GM18873 (cell line): ENCODE results near the gene VSIG10L.

Source experiments
- ATAC-seq: cut with Tn5 transposase; IDR thresholded peaks from one replicate; pipeline ENCODE4 v1.9.1; 2021; ENCODE audit warnings: mild to moderate bottlenecking, moderate library complexity, moderate number of reproducible peaks; ENCODE audit not compliant: unreplicated experiment, low FRiP score

Gene VSIG10L

GRCh38 chr19:51339687-51340656, 2.0 kb downstream of the VSIG10L start:
- ATAC-seq, result peak; percentile 26

GRCh38 chr19:51339313-51339686, 2.6 kb downstream of the VSIG10L start:
- ATAC-seq, result peak; percentile 4

GRCh38 chr19:51338563-51339312, 3.2 kb downstream of the VSIG10L start:
- peak; percentile 40 for ATAC-seq

- no peak for ATAC-seq
Observed at GRCh38 chr19:51337861-51338562, 3.9 kb downstream of the VSIG10L start.

- ATAC-seq, result no peak
Observed at GRCh38 chr19:51337141-51337860, 4.6 kb downstream of the VSIG10L start.

GRCh38 chr19:51333836-51334460, 8.0 kb downstream of the VSIG10L start:
- ATAC-seq, result no peak

GRCh38 chr19:51331716-51332115, 10.2 kb downstream of the VSIG10L start:
- no peak for ATAC-seq

GRCh38 chr19:51331193-51331592, 10.7 kb downstream of the VSIG10L start:
- ATAC-seq, result no peak

- no peak for ATAC-seq
Observed at GRCh38 chr19:51330366-51330765, 11.6 kb downstream of the VSIG10L start.

- no peak for ATAC-seq
Observed at GRCh38 chr19:51329411-51329810, 12.5 kb downstream of the VSIG10L start.

- ATAC-seq, result no peak
Observed at GRCh38 chr19:51327066-51328001, 14.6 kb downstream of the VSIG10L start.

GRCh38 chr19:51326216-51327065, 15.5 kb downstream of the VSIG10L start:
- ATAC-seq, result no peak

GRCh38 chr19:51325161-51325976, 16.6 kb downstream of the VSIG10L start:
- ATAC-seq, result no peak

GRCh38 chr19:51324167-51324481, 17.8 kb downstream of the VSIG10L start:
- ATAC-seq, result no peak

- no peak for ATAC-seq
Observed at GRCh38 chr19:51323481-51324166, 18.3 kb downstream of the VSIG10L start.

- ATAC-seq, result no peak
Observed at GRCh38 chr19:51321799-51322198, 20.1 kb downstream of the VSIG10L start.

GRCh38 chr19:51320280-51320657, 21.7 kb downstream of the VSIG10L start:
- no peak for ATAC-seq
